GM21526 (cell line): ENCODE data around the gene TUBB2A.
"Not testable (repeated sequence)": the region's sequence is repeated elsewhere in the genome, so short reads cannot be mapped to it uniquely, and the experiment has no call there.

Experiments
- ATAC-seq: cut with Tn5 transposase; IDR thresholded peaks from one replicate; pipeline ENCODE4 v1.9.1; 2021; ENCODE audit warnings: moderate library complexity; ENCODE audit not compliant: unreplicated experiment, low FRiP score

The TUBB2A gene

DNA sequence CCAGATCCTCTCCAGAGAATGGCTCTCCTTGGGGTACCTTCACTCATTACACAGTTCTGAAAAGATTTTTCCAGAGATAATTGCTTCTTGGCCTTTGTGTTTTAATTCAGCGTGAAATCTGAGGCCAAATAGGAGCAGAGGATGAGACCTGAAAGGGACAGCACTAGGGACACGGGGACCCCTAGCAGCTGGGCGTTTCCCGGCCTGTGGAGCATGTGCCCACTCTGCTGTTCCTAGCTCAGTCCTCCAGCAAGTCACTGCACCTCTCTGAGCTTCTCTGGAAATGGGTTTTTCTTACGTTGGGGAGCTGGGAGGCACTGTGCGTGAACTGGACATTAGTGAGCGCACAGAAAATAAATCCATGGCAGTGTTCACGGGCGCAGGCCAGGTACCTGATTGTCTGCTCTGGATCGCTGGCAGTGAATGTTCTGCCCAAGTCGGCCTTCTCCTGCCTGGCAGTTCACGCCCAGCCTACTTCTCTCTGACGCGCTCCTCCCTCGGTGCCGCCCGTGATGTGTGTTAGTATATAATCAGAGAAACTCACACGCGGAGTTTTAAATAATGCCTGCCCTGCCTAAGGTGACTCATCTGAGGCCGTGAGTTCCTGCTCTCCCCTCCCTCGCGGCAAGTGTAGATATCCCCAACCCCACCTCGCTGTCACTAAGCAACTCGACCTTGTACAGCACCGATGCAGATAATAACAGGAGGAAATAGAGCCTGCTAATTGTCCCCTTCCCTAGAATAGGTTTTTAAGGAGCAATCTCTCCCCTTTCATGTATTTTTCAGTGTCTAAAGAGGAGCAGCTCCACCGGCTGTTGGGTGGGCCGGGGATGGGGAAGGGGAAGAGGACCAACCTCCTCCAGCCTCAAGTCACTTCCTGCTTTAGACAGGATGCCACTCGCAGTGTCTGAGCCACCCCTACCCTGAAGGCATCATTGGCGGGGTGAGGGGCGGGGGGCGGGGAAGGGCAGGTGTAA lies 2.7 kb upstream of the TUBB2A start:
- ATAC-seq = no peak

DNA sequence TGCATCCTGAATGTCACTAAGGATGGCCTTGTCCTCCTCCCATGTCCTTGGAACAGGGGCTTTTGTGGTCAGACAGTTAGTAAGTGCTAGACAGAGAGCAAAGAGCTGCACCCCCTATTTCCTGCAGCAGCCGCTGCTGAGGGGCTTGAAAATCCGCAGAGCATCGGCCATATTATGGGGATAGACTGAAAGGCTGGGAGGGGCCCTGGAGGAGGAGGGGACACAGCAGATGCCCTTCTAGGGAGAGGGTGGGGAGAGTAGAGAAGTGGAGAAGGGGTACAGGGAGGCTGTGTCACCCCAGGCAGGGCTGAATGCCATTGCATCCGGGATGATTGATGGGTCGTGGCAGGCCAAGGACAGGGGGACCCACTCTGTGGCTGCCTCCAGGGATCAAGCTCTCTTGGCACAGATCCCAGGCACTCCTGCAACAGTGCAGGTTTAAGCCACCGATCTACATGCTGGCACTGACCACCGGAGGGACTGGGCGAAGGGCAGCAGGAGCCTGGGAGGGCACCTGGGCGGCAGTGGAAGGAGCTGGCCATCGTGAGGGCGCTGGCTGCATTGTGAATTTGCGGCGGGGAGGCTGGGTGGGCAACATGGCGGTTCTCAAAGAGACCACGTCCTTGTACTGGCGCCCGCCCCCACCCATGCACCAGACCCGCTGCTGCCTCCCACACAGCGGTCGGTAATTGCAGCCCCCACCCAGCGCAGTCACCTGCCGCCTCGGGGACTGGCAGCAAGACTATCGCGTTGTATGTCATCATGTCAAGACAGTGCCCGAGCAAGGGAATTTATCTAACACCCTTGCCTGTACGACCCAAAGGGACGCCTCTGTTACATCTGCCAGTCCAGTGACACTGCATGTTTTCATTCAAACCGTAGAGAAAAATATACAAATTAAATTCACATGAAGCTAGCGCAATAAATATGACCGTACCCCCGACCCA lies 887 bp downstream of the TUBB2A start:
- ATAC-seq = not testable (repeated sequence)

DNA sequence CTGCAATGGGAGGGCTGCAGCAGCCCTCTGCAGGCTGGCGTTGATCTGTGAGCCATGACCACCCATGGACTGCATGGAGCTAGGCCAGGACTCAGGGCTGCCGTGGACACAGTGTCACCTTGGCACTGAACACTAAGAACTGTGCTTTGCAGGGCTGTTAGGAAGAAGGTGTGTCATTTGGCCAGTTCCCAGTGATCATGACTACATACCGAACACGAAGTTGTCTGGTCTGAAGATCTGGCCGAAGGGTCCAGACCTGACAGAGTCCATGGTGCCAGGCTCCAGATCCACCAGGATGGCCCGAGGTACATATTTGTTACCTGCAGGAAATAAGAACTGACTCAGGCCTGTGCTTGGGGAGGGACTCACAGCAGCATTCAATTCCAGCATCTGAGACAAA lies 1.9 kb downstream of the TUBB2A start:
- not testable (repeated sequence) for ATAC-seq

GRCh38 chr6:3152689-3153088 lies 4.7 kb downstream of the TUBB2A start:
- ATAC-seq = no peak

- no peak for ATAC-seq
Observed at GRCh38 chr6:3151691-3152090, 5.7 kb downstream of the TUBB2A start.

- no peak for ATAC-seq
Observed at GRCh38 chr6:3147914-3148757, 9.2 kb downstream of the TUBB2A start.

- no peak for ATAC-seq
Observed at GRCh38 chr6:3144571-3144970, 12.8 kb downstream of the TUBB2A start.

- ATAC-seq = no peak
Observed at GRCh38 chr6:3143158-3143557, 14.2 kb downstream of the TUBB2A start.

DNA sequence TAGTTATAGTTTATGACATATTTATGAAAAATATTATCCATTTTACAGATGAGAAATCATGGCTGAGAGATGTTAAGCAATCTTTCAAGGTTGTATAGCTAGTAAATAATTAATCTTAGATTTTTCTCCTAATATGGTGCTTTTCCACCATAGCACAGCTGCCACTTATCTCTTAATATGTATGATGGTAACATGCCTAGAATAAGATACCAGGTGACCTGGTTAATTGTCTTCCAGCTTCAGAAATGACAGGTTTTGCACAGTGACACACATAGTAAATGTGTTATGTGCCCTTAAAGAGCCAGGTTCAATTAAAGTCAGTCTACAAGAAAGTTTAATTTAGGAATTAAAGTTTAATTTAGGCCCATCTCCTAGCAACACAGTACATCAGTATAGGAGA lies 14.8 kb downstream of the TUBB2A start:
- ATAC-seq = no peak

- ATAC-seq = no peak
Observed at GRCh38 chr6:3140201-3140600, 17.1 kb downstream of the TUBB2A start.

GRCh38 chr6:3139090-3139903 lies 18.0 kb downstream of the TUBB2A start:
- no peak for ATAC-seq

GRCh38 chr6:3138341-3138740 lies 19.0 kb downstream of the TUBB2A start:
- no peak for ATAC-seq

DNA sequence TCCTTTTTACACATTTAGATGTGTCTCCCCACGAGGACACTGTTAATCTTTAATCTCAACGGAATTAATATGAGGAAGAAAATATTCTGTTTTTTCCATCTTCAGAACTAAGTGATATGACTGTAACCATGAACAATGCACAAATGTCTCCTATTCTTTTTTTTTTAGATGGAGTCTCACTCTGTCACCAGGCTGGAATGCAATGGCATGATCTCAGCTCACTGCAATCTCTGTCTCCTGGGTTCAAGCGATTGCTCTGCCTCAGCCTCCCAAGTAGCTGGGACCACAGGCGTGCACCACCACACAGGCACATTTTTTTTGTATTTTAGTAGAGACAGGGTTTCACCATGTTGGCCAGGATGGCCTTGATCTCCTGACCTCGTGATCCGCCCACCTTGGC lies 19.5 kb downstream of the TUBB2A start:
- ATAC-seq = not testable (repeated sequence)

DNA sequence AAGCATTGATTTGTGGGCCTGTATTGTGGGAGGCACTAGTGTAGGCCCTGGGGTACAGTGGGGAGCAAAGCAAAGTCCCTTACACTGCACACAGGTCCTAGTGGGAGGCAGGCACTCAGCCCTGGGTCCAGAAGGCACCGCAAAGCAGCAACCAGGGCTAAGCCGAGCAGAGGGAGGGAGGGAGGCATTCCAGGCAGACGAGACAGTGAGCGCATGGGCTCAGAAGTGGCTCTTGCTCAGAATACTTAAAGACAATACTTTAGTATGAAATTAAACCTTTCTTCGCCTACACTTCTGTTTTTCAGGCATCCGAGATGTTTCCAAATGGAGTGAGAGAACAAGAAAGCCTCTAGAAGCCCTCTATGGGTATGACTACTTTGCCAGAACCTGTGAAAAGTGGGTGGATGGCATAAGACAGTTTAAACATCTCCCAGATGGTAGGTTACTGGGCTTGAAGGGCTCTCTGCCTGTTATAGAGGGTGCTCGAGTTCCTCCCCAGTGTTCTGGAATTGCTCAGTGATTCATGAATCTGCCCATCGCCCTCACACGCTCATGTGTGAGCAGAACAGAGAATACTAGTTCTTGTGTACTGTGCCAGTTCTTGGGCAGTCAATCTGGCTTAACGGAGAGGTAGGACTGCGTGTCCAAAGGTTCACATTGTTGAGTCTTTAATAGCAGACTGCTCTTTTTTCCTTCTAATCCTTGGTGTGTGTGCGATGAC lies 20.1 kb downstream of the TUBB2A start:
- no peak for ATAC-seq

DNA sequence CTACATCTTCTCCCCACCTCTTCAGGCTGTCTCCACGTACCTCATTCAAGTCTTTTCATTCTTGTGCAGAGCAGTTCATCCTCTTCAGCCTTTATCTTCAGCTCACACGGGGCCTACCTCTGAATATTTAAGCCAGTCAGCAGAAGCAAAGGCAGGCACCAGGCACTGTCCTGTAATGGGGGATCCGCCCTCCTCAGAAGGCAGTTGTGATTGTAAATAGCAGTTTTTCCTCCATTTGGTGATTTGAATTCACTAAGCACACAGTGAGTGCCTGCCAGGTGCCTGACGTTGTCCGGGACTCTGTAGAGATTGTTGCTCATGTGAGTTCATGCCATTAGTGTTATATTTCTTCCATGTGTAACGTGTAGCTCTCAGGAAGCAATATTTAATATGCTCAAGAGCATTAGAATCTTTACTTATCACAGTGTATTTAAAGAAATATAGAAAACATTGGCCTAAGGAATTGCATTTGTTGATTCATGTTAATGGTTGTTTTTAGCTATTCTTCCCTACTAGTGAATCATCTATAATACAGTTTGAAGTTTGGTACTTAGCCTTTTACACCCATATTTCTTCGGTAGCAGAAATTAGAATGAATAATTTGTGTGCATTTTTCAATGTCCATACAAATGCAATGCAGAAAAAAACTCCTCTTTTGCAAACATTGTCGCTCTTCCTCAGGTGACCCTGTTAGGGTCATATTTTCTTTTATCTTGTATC lies 20.9 kb downstream of the TUBB2A start:
- ATAC-seq = no peak

- ATAC-seq = no peak
Observed at GRCh38 chr6:3135668-3136291, 21.6 kb downstream of the TUBB2A start.

- ATAC-seq = no peak
Observed at GRCh38 chr6:3133515-3133914, 23.8 kb downstream of the TUBB2A start.

DNA sequence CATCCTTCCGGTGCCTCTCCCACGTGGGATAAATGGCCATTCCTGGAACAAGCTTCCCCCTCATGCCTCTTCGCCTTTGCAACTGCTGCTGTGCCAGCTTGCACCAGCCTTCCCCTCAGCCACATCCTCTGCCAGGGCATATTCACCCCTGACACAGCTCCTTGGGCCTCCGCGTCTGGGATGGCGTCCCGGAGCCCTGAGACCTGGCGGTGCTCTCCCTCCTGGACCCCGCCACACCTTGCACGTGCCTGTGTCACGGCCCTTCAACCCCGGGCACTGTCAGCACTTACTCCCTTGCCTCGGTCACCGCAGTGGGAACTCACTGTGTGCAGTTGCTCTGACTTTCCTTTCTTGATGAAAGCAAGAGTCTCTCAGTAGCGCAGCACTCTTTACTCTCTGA lies 25.6 kb downstream of the TUBB2A start:
- ATAC-seq = no peak
